GM21717 (cell line): ENCODE data around the gene SRRT.
"Not testable (repeated sequence)": the region's sequence is repeated elsewhere in the genome, so short reads cannot be mapped to it uniquely, and the experiment has no call there.

Experiments
- ATAC-seq: cut with Tn5 transposase; IDR thresholded peaks from one replicate; pipeline ENCODE4 v1.9.1; 2021; ENCODE audit warnings: mild to moderate bottlenecking, moderate library complexity; ENCODE audit not compliant: unreplicated experiment

The SRRT gene

DNA sequence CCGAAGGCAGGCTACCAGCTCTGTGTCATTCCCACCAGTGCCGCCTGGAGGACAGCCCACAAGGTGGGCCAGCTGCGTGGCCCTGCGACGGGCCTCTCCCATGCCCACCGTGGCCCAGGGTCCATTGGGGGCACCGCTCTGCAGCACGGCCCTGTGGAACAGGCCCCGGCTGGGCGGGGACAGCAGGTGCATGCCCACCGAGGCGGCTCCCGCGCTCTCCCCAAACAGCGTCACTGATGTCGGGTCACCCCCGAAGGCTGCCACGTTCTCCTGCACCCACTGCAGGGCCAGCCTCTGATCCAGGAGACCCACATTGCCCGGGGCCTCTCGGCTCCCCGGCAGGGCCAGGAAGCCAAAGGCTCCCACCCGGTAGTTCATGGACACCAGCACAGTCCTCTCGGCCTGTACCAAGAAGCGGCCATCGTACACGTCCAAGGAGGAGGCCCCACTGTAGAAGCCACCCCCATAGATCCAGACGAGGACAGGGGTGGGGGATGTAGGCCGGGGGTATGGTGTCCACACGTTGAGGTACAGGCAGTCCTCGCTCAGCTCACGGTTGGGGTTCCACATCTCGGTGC is 18.5 kb downstream of the SRRT start:
- ATAC-seq = no peak

DNA sequence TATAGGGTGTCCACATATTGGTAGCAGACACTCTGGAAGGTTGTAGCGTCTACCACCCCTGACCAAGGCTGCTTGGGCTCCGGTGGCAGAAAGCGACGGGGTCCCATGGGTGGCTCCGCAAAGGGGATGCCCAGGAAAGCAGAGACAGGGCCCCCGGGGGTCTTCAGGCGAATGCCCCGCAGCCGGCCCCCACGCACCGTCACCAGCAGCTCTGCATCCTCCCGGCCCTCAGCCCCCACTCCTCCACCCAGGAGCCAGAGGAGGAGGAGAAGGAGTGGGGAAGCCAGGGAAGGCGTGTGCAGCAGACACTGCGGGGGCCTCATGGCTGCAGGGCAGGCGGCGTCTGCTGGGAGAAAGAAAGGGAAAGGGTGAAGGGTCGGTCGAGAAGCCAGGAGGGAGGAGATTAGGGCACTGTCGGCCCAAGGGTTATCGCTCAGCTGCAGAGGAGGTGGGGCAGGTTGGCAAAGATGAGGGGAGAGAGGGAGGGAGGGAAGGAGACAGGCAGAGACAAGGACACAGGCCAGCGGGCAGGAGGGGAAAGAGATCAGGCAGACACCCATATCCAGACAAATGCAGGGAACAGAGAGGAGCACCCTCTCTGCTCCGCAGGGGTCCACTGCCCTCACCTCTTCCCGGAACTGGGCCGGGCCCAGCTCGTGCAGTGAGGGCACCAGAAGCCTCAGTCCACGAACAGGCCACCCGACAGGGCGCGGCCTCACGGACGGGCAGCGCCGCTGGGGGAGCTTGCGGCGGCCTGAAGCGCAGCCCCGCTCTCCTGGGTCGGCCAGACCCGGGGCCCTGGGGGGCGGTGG is 19.2 kb downstream of the SRRT start:
- no peak for ATAC-seq

DNA sequence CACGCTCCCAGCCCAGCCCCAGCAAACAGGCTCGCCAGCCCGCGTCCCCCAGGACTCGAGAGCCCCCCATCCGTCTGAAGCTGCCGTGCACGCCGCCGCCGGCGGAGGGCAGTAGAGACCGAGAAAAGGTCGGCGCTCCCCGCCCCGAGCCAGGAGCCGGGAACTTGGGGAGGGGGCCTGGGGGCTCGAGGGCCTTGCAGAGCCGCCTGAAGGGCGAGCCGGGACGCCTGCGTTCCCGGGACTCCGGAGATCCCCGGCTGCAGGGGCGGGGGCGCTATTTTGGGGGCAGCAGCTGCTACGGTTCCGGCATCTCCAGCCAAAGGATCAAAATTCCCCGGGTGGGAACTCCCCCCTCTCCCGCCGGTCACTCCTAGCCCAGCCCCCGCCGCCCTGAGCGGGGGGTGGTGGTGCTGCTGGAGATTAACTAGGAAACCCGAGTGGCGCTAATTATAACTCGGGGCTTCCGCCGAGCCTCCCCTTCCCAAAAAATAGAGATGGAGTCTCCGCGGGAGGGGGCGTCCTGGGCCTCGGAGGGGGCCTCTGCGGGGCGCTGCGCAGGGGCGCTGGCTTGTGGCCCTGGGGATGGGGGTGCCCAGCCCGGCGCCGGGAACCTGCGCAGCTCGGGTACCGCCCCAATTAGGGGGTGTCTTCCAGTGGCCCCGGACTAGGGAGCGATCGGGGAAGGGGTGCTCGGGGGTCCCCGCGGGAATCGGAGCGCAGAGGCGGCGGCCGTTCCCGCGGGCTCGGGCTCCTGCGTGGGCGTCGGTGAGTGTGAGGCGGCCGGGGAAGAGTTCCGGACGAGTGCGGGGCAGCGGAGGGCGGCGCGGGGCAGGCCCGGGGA is 20.2 kb downstream of the SRRT start:
- no peak for ATAC-seq

DNA sequence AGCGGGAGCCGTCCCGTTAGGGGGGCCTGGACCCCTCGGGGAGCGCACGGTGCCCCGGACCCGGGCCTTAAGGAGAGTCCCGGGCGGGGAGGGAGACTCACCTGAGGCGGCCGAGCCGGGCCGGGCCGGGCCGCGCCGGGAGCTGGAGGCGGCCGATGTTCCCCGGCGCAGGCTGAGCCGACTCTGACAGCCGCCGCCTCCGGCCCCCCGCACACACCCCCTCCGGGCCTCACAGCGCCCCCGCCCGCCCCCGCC is 20.7 kb downstream of the SRRT start, which contains the start of gene ACHE:
ACHE (minus strand) TSS at position 188 of the 255 bp plus-strand sequence. CDS start 1,656 bp downstream, outside the sequence.
- no peak for ATAC-seq

DNA sequence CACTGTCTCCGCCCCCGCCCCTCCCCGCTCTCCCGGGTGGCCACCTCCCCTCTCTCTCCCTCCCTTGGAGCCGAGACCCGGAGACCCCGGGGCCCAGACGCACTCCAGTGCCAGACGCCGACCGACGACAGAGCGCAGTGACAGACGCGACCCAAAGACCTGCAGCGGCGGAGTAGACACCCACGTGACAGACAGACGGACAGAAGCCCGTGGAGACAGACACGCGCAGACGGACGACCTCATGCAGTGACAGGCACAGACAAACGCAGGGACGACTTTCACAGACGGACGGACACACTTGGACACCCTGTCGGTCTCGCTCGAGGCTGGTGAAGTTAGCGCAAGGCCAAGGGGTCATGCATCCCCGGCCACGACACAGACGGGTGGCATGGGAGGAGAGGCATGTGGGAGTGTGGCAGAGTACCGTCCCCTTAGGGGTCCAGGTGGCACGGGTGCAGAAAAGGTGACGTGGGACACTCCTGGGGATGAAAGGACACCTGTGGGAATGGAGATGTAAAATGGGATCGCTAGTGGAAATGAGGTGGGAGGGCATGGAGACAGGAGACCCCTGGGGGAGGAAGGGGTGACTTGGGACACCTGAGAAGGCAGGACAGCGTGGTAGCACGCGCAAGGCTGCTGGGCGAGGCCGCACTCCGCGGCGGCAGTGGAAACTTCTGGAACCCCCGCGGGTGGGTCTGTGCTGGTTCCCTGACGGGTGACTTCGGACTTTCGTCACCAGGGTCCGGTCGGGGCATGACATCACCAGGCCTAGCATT is 21.2 kb downstream of the SRRT start:
- ATAC-seq = no peak

DNA sequence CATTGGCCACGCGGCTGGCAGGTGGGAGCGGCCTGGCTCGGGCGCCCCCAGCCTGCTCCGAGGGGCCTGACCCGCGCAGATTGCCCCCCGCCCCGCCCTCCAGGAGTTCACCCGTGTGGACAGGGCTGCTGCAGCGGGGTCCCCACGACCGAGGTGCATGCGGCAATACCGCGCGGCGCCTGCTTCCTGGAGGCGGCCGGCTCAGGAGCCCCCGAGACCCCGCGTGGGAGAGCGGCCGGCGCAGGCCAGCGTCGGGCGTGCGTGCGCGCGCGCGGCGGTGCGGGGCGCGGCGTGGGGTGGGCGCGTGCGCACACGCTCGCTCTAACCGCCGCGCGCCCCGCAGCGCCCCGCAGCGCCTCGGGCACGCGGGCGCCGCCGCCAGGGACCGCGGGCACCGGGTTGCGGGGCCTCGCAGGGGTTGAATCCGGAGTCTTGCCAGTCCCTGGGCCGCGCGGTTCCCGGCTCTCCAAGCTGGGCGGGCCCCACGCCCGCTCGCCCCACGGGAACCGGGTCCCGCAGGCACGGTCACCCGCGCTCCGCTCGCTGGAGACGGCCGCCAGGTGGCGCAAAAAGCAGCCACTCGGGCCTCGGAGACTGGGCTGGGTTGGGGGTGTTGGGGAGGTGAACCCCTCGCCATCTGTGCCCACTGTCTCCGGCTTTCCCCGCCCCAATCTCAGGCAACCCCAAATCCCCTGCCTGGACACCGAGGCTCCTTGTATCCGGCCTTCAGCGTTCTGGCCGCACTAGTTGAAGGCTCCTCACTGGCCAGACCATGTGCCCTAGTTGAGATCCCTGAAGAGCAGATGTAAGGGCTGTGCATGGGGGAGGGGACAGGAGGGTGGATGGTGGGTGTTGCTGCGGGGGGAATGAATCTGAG is 22.1 kb downstream of the SRRT start:
- no peak for ATAC-seq

DNA sequence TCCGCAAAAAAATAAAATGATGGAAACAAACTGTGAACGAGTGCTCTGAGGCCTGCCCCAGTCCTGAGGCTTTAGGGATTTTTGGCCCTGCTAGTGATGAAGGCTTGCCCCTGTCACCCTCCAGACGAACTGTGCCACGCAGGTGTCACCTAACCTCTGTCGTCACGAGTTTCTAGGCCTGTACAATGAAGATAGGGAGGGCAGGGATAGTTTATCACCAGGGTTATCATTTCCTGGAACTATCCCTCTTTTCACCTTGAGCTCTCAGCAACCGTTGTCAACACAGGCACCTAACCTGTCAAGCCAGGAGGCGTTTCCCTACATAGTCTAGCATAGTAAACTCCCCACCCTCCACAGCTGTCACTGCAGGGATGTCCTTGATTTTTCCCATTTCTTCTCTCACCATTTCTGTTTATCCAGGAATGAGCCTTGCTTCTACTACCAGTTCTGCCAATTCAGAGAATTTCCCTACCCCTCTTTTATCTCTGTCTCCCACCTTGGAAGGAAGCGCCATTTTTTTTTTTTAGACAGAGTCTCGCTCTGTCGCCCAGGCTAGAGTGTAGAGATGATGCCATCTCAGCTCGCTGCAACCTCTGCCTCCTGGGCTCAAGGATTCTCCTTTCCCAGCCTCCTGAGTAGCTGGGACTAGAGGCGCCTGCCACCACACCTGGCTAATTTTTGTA is 23.0 kb downstream of the SRRT start:
- ATAC-seq = no peak

DNA sequence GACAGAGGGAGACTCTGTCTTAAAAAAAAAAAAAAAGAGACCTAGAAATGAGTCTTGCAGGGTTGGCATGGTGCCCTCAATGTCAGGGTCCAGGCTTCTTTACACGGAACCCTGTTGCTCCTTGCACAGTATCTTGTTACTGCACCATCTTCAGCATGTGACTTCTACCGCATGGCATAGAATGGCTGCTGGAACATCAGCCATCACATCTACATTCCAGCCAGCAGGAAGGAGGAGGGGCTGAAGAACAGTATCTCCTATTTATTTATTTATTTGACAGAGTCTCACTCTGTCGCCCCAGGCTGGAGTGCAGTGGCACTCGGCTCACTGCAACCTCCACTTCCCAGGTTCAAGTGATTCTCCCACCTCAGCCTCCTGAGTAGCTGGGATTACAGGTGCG is 24.5 kb downstream of the SRRT start:
- ATAC-seq = no peak

DNA sequence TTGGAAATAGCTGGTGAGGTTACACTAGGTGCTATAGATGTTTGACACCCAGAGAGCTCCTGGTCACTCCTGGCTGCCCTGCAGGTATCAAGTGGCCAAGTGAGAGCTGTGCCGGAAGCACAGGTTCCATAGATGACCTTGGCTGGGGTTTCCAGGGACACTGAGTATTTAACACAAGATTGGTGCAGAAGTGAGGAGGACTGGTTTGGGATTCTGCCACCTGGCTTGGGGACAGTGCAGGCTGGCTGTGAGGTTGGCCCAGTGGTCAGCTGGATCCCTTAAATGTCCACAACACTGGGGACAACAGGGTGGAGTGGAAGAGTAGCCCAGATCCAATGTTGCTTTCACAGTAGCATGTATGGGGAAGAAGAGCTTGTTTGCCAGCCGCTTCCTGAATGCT is 26.1 kb downstream of the SRRT start:
- ATAC-seq = no peak

DNA sequence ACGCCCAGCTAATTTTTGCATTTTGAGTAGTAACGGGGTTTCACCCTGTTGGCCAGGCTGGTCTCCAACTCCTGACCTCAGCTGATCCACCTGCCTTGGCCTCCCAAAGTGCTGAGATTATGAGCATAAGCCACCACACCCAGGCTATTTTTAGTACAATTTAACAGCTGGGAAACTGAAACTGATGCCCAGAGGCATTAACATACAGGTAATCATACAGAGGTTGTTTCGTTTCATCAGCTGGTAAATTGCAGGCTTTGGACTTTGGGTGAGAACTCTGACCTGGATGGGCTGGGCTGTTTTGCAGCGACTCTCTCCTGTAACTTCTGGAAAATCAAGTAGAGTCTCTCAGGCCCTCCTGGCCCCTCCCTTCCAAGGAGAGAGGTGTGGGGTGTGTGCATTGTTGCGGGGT is 27.0 kb downstream of the SRRT start:
- ATAC-seq = no peak

DNA sequence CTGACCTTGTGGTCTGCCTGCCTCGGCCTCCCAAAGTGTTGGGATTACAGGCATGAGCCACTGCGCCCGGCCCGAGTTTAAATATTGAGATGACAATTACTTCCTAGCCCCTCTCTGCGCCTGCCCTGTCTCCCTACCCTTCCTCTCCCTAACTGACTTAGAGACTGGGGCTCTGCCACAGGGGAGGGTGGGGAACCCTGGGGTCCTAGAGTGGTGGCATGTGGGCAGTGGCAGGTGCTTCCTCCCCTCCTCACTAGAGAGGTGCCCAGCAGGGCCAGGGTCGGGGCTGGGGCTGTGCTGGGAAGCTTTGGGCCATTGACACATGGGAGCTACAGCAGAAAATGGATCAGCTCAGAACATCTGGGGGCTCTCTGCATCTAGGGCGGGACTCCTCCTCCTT is 27.7 kb downstream of the SRRT start:
- ATAC-seq = no peak

DNA sequence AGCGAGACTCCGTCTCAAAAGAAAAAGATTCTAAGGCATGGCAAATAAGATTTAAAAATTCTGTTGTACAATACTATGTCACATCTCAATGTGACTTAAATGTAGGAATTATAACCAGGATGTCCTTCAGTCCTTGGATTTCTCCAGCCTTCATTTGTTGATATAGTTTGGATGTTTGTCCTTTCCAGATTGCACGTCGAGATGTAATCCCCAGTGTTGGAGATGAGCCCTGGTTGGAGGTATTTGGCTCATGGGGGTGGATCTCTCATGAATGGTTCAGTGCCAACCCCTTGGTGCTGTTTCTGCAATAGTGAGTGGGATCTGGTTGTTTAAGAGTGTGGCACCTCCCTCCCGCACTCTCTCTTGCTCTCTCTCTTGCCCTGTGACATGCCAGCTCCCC is 33.6 kb downstream of the SRRT start:
- ATAC-seq = no peak

DNA sequence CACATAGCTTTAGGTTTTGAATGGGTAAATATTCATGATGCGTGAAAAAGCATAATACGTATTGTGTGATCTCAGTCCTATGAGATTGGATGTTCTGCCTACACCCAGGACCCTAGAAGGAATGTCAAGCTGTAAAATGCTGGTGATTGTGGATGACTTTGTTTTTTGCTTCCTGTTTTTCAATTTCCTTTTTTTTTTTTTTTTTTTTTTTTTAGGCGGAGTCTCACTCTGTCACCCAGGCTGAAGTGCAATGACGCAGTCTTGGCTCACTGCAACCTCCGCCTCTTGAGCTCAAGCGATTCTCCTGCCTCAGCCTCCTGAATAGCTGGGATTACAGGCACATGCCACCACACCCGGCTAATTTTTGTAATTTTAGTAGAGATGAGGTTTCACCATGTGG is 35.5 kb downstream of the SRRT start:
- ATAC-seq = not testable (repeated sequence)

DNA sequence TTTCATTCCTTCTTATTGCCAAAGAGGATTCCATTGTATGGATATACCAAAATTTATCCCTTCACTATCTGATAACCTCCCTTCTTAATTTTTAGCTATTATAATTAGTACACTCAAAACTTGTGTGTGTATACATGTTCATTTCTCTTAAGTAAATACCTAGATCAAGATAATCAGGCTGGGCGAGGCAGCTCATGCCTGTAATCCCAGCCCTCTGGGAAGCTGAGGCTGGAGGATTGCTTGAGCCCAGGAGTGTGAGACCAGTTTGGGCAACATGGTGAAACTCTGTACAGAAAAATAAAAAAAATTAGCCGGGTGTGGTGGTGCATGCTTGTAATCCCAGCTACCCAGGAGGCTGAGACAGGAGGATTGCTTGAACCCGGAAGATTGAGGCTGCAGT is 36.6 kb downstream of the SRRT start:
- ATAC-seq = no peak

DNA sequence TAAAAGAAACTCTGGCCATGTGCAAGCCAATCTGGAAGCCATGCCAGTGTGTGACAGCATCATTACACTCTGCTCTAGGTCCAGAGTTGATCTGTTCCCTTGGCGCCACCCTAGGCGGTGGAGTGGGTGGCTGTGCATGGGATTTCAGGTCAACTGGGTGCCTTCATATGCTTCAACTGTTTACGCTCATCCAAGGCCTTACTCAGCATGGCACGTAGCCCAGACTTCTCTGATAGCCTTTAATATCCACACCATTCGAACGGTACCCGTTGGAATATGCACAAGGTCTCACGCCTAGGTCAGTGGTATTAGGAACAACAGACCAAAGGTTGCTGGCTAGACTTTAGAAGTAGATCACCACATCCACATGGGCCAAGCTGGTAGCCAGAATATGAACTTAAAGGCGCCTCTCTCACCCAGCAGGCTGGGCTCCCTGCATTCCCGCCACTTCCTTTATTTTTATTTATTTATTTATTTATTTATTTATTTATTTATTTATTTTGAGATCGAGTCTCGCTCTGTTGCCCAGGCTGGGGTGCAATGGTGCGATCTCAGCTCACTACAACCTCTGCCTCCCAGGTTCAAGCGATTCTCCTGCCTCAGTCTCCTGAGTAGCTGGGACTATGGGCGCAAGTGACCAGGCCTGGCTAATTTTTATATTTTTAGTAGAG is 39.4 kb downstream of the SRRT start:
- no peak for ATAC-seq

DNA sequence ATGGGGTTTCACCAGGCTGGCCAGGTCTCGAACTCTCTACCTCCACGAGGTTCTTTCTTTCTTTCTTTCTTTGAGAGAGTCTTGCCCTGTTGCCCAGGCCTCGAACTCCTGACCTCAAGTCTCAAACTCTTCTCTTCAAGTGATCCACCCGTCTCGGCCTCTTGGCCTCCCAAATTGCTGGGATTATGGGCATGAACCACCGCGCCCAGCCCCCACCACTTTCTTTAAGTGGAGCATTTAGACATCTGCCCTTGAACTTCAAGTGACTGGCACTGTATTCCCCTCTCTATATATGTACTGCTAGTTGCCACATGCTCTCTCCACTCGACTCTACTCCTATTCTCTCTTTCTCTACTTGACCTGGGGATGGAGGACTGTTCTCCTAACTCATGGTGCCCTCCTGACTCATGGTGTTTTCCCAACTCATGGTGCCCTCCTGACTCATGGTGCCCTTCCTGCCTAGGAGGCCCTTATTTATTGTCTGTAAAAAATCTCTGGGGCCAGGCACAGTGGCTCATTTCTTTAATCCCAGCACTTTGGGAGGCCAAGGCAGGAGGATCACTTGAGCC is 40.1 kb downstream of the SRRT start:
- ATAC-seq = no peak

DNA sequence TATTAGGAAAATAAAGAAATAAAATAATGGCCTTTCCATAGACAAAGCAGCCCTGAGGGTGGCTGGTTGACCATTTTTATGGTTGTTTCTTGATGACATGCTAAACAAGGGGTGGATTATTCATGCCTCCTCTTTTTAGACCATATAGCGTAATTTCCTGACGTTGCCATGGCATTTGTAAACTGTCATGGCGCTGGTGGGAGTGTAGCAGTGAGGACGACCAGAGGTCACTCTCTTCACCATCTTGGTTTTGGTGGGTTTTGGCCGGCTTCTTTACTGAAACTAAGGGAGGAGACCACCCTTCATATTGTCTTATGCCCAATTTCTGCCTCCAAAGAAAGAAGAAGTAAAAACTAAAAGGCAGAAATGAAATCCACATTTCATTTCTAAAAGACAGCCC is 44.4 kb downstream of the SRRT start:
- not testable (repeated sequence) for ATAC-seq

DNA sequence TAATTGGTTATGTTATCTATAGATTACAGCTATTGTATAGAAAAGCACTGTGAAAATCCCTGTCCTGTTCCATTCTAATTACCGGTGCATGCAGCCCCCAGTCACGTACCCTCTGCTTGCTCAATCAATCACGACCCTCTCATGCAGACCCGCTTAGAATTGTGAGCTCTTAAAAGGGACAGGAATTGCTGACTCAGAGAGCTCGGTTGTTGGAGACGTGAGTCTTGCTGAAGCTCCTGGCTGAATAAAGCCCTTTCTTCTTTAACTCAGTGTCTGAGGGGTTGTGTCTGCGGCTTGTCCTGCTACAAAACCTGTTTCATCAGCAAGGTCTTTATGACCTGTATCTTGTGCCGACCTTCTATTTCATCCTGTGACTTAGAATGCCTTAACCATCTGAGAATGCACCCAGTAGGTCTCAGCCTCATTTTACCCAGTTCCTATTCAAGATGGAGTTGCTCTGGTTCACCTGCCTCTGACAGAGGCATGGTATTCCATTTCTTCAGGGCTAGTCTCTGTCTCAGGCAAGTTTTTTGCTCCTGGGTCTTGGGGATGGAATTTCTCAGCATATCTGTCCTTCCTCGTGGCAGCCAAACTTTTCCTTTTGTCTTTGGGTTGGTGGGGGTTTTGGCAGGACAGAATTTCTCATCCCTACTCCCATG is 45.0 kb downstream of the SRRT start:
- not testable (repeated sequence) for ATAC-seq
